ENCODE measurements around the gene PCSK6. TPM values are rescaled to one million over a fixed set of nuclear protein-coding genes. Genes with fewer than 3 reads are reported as not detected.

The PCSK6 gene
- total RNA-seq, 1 experiment from 2014 or later = 26.3 TPM

DNA sequence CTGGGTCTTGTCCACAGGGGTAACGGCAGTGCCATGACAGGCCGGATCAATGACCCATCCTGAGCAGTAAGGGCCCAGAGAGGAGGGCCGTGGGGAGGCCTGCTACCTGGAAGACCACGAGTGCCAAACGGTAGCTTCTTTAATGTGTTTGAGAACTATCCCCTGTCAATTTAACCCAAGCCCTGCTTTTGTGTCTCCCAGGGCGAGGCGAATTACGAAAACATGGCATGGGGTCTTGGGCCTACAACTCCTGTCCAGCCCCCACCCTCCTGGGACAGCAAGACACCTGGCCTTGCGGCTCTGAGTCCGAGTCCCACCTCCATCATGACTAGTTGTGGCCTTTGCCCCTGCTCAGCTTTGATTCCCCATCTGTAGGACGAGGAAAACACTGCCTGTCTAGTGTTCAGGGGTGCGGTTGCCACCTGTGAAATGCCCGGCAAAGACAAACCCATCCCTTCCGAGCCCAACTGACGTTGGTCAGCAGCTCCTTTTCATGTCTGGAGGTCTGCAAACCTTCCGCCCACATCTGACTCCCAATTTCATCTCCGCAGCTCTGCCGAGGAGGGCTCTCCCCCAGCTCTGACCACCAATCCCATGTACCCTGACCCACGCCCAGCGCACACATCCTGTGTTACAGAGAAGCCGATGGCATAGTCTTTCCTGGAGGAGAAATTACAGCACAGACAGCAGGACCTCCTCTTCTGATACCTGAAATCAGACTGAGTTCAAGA, 165.5 kb downstream of the PCSK6 start:
- no TSS peak for BruUV-seq (replicated peaks)
- CTCF ChIA-PET = interaction anchor here (0.7 kb wide), 1 partner anchor 19 kb away, joined by 8 read pairs; no protein-coding TSS in a partner anchor
- TF ChIP-seq, protein P1, sequence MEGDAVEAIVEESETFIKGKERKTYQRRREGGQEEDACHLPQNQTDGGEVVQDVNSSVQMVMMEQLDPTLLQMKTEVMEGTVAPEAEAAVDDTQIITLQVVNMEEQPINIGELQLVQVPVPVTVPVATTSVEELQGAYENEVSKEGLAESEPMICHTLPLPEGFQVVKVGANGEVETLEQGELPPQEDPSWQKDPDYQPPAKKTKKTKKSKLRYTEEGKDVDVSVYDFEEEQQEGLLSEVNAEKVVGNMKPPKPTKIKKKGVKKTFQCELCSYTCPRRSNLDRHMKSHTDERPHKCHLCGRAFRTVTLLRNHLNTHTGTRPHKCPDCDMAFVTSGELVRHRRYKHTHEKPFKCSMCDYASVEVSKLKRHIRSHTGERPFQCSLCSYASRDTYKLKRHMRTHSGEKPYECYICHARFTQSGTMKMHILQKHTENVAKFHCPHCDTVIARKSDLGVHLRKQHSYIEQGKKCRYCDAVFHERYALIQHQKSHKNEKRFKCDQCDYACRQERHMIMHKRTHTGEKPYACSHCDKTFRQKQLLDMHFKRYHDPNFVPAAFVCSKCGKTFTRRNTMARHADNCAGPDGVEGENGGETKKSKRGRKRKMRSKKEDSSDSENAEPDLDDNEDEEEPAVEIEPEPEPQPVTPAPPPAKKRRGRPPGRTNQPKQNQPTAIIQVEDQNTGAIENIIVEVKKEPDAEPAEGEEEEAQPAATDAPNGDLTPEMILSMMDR (conservative IDR thresholded peaks at IDR 0.05) = no peak
- no peak for TF ChIP-seq EZH2 (IDR thresholded peaks at IDR 0.05; ENCODE audit: low read depth)
- H2AFZ ChIP-seq = no peak overlapping the region
- no peaks in the 10 kb centered on the region for H3K4me1 ChIP-seq (replicated peaks; ENCODE audit: insufficient read depth)
- POLR2A ChIA-PET (ENCODE audit: unreplicated experiment) = no interaction called here
- H3K79me2 ChIP-seq (ENCODE audit: low read depth) = no peaks in the 10 kb centered on the region
- no peaks in the 10 kb centered on the region for H3K9me3 ChIP-seq (ENCODE audit: insufficient read depth, low read depth)
- no peak overlapping the region for H3K4me2 ChIP-seq
- no peak overlapping the region for H3K4me3 ChIP-seq
- intact Hi-C loops (cut with micrococcal nuclease; ENCODE audit: unreplicated experiment) = no loop called here
- no peaks in the 10 kb centered on the region for H3K27me3 ChIP-seq (ENCODE audit: insufficient read depth, low read depth)
- H3K36me3 ChIP-seq (ENCODE audit: low read depth) = no peaks in the 10 kb centered on the region
- no peaks in the 10 kb centered on the region for H4K20me1 ChIP-seq (ENCODE audit: insufficient read depth)
- no peak for DNase-seq
- no peaks in the 10 kb centered on the region for H3F3A ChIP-seq (ENCODE audit: insufficient read depth, low read depth)
- no peaks in the 10 kb centered on the region for H3K9me2 ChIP-seq (ENCODE audit: insufficient read depth)
- no peak overlapping the region for H3K27ac ChIP-seq

DNA sequence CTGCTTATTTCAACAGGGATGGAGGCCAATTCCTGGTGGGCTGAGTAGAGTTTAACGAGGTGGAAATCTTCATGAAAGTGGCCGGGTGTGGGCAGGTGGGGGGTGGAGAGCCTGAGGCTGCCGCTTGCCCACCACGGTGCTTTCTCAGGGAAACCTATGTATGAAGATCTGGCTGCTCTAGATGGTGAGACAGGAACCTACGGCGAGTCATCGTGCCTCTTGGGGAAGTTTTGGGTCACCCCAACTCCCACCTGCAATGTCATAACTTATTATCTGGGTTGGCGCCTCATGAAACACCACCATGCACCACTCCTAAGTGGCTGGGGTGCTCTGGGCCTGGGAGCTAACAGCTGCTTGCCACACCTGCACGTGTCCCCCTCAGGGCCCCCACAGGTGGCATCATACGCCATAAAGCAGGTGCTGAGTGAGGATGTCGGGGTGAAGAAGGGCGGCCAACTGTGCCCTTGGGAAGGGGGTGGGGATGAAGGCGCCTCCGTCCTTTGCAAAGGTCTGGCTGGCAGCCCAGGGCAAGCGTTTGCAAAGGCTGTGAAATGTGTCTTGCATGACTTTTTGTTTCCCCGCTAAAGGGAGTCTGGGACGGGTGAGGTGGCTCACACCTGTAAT, 166.5 kb downstream of the PCSK6 start:
- H3K9me3 ChIP-seq (ENCODE audit: insufficient read depth, low read depth) = no peaks in the 10 kb centered on the region
- H2AFZ ChIP-seq = no peak overlapping the region
- ChIA-PET CTCF (interaction anchor here (0.7 kb wide), 1 partner anchor 18 kb away, joined by 8 read pairs; no protein-coding TSS in a partner anchor), POLR2A (ENCODE audit: unreplicated experiment) (no interaction called here)
- H3F3A ChIP-seq (ENCODE audit: insufficient read depth, low read depth) = no peaks in the 10 kb centered on the region
- no peak overlapping the region for H3K27ac ChIP-seq
- no peak overlapping the region for H3K4me3 ChIP-seq
- no peaks in the 10 kb centered on the region for H3K9me2 ChIP-seq (ENCODE audit: insufficient read depth)
- no peak overlapping the region for H3K4me2 ChIP-seq
- no TSS peak for BruUV-seq (replicated peaks)
- H3K36me3 ChIP-seq (ENCODE audit: low read depth) = no peaks in the 10 kb centered on the region
- H3K4me1 ChIP-seq (replicated peaks; ENCODE audit: insufficient read depth) = no peaks in the 10 kb centered on the region
- H3K79me2 ChIP-seq (ENCODE audit: low read depth) = no peaks in the 10 kb centered on the region
- no peak for TF ChIP-seq EZH2 (IDR thresholded peaks at IDR 0.05; ENCODE audit: low read depth)
- TF ChIP-seq, protein P1 (conservative IDR thresholded peaks at IDR 0.05) = no peak
- intact Hi-C loops (cut with micrococcal nuclease; ENCODE audit: unreplicated experiment) = no loop called here
- no peaks in the 10 kb centered on the region for H3K27me3 ChIP-seq (ENCODE audit: insufficient read depth, low read depth)
- no peaks in the 10 kb centered on the region for H4K20me1 ChIP-seq (ENCODE audit: insufficient read depth)
- DNase-seq = no peak

DNA sequence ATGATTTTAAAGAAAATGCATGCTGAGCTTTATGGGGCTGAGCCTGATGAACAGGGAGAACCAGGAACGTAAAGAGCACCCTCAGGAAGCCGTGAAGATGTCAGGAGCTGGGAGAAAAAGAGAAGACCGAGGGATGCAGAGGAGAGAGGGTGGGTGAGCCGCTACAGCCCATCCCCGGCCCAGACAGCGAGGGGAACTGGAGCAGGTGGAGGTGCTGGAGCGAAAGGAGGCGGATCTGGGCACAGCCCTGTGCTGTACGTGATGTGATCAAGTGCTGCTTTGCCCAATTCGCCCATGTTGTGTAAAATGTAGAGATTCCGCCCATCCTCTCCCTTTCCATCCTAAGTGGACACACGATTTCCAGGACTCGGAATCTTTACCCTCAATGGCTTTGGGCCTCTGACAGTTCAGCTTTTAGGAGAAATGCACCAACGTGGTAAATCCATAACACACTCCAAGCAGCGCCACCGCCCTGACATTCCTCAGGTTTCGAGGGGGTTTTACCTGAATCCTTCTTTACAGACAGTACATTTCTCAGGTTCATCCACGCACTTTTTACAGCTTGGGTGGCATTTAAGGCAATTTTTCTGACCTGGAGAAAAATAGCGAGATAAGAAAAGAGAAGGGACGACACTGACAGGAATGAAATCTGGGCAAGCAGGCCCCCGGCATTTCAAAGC, 167.4 kb downstream of the PCSK6 start:
- no TSS peak for BruUV-seq (replicated peaks)
- H3K79me2 ChIP-seq (ENCODE audit: low read depth) = no peaks in the 10 kb centered on the region
- H2AFZ ChIP-seq = no peak overlapping the region
- TF ChIP-seq, protein P1 (conservative IDR thresholded peaks at IDR 0.05) = no peak
- no peak for TF ChIP-seq EZH2 (IDR thresholded peaks at IDR 0.05; ENCODE audit: low read depth)
- H3K4me3 ChIP-seq = no peak overlapping the region
- intact Hi-C loops (cut with micrococcal nuclease; ENCODE audit: unreplicated experiment) = no loop called here
- H3K4me2 ChIP-seq = no peak overlapping the region
- no peak for DNase-seq
- ChIA-PET POLR2A (ENCODE audit: unreplicated experiment) (no interaction called here), CTCF (no interaction called here)
- no peaks in the 10 kb centered on the region for H4K20me1 ChIP-seq (ENCODE audit: insufficient read depth)
- no peaks in the 10 kb centered on the region for H3K9me3 ChIP-seq (ENCODE audit: insufficient read depth, low read depth)
- H3K36me3 ChIP-seq (ENCODE audit: low read depth) = no peaks in the 10 kb centered on the region
- H3F3A ChIP-seq (ENCODE audit: insufficient read depth, low read depth) = no peaks in the 10 kb centered on the region
- no peaks in the 10 kb centered on the region for H3K9me2 ChIP-seq (ENCODE audit: insufficient read depth)
- H3K27me3 ChIP-seq (ENCODE audit: insufficient read depth, low read depth) = no peaks in the 10 kb centered on the region
- H3K27ac ChIP-seq = no peak overlapping the region
- no peaks in the 10 kb centered on the region for H3K4me1 ChIP-seq (replicated peaks; ENCODE audit: insufficient read depth)
